ENCODE results near the gene MAGED4. TPM values are rescaled to one million over a fixed set of nuclear protein-coding genes. Genes with fewer than 3 reads are reported as not detected.
"Not testable (repeated sequence)": the region's sequence is repeated elsewhere in the genome, so short reads cannot be mapped to it uniquely, and the experiment has no call there.

Gene MAGED4, protein sequence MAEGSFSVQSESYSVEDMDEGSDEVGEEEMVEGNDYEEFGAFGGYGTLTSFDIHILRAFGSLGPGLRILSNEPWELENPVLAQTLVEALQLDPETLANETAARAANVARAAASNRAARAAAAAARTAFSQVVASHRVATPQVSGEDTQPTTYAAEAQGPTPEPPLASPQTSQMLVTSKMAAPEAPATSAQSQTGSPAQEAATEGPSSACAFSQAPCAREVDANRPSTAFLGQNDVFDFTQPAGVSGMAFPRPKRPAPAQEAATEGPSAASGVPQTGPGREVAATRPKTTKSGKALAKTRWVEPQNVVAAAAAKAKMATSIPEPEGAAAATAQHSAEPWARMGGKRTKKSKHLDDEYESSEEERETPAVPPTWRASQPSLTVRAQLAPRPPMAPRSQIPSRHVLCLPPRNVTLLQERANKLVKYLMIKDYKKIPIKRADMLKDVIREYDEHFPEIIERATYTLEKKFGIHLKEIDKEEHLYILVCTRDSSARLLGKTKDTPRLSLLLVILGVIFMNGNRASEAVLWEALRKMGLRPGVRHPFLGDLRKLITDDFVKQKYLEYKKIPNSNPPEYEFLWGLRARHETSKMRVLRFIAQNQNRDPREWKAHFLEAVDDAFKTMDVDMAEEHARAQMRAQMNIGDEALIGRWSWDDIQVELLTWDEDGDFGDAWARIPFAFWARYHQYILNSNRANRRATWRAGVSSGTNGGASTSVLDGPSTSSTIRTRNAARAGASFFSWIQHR
- total RNA-seq, result not detected

DNA sequence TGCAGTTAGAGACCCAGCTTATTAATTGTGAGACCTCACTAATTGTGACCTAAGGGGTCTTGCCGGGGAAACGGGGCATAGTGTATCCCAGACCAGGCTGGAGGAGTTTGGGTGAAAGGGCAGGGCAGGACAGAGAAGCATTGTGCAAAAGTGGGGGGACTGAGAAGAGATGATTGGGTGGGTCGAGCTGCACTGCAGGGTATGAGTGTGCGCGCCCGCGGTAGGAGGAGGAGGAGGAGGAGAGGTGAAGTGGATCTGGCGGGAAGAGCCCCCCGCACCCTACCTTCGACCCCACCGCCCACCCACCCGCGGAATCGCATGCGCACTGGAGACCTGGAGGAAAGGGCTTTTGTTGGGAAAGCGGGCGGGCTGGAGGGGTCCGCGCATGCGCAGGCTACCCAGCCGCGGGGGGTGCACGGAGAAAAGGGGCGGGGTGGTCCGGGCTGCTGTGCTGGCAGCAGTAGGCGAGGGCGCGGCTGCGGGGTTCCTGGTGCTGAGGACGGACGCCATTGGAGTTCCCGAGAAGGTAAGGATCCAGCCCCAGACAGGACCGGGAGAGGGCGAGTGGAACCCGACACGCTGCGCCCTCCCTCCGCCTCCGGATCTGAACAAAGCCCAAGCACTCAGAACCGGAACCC is at the start of gene MAGED4:
TSS of gene MAGED4 (plus strand) at position 449 of the 638 bp plus-strand sequence. CDS start 1,035 bp downstream, outside the sequence.
- DNase-seq, result not testable (repeated sequence)

GRCh38 chrX:52138830-52139544 is 45.7 kb upstream of the MAGED4 start:
- DNase-seq, result no peak

DNA sequence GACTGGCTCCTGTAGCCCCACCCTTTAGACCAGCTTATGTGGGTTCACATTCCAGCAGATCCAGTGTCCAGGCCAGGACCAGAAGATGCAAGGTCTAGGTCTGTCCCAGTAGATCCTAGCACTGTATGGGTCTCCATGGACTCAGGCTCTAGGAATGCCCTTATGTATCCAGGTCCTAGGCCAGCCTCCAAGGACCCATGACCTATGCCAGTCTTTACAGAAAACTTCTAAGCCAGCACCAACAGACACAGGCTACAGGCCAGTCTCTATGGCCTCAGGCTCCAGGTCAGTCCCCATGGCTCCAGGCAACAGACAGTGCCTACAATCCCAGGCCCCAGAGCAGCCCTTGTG is 45.2 kb upstream of the MAGED4 start:
- DNase-seq, result no peak

GRCh38 chrX:52140020-52140419 is 44.7 kb upstream of the MAGED4 start:
- no peak for DNase-seq

DNA sequence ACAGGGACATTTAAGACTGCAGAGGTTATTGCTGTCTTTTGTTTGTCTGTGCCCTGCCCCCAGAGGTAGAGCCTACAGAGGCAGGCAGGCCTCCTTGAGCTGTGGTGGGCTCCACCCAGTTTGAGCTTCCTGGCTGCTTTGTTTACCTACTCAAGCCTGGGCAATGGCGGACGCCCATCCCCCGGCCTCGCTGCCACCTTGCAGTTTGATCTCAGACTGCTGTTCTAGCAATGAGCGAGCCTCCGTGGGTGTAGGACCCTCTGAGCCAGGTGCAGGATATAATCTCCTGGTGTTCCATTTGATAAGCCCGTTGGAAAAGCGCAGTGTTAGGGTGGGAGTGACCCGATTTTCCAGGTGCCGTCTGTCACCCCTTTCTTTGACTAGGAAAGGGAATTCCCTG is 34.0 kb upstream of the MAGED4 start:
- not testable (repeated sequence) for DNase-seq

DNA sequence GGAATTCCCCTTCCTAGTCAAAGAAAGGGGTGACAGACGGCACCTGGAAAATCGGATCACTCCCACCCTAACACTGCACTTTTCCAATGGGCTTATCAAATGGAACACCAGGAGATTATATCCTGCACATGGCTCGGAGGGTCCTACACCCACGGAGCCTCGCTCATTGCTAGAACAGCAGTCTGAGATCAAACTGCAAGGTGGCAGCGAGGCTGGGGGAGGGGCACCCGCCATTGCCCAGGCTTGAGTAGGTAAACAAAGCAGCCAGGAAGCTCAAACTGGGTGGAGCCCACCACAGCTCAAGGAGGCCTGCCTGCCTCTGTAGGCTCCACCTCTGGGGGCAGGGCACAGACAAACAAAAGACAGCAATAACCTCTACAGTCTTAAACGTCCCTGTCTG is 24.5 kb upstream of the MAGED4 start:
- not testable (repeated sequence) for DNase-seq

DNA sequence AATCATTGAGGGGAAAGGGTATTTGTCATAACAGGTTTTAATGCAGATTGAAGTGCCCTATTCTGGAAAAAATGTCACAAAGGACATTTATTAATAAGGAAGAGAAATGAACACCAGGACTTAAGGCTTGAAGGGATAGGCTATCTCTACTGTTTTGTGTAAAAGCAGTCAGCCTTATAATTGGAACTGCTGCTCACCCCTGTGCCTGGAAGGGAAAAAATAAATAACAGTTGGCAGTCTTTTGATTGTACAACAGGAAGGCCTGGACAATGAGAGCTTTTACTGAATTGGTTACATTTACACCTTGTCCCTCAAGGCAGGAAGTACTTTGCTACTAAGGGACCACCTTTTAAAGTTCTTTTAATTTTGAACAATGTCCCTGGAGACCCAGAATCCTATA is 17.8 kb upstream of the MAGED4 start:
- DNase-seq, result no peak

GRCh38 chrX:52171055-52171454 is 13.6 kb upstream of the MAGED4 start:
- DNase-seq, result not testable (repeated sequence)

DNA sequence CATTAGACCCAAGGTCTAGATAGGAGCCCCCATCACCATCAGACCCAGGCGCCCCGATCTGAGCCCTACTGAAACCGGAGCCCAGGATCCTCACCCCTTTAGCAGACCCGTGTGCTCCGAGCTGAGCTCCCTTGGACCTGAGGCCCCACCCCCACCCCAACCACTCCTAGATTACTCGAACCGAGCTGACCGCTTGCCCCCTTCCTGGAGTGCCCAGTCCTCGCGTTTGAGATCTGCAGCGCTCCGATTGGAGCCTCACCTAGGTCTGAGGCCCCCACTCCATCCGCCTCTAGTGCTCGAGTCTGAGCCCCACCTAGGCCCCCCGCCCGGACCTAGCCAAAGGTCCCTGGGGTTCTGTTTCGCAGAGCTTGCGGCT is 378 bp downstream of the MAGED4 start:
- DNase-seq, result not testable (repeated sequence)

DNA sequence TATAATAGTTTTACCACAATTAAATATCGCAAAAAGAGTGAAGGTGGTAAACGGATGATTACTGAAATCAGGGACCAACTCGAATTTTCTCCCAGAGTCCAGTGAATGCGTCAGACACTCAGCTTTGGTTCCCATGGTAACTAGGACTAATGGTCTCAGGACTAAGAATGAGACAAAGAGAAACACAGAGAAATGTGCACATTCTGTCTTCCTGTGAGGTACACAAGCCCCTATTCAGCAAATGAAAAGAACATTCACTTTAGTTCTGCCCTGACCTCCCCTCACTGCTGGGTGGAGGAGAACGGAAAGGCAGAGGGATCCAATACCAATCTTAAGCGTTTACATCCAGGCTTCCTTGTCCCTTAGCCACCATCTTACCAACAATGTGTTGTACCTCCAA is 26.7 kb downstream of the MAGED4 start:
- DNase-seq, result not testable (repeated sequence)

DNA sequence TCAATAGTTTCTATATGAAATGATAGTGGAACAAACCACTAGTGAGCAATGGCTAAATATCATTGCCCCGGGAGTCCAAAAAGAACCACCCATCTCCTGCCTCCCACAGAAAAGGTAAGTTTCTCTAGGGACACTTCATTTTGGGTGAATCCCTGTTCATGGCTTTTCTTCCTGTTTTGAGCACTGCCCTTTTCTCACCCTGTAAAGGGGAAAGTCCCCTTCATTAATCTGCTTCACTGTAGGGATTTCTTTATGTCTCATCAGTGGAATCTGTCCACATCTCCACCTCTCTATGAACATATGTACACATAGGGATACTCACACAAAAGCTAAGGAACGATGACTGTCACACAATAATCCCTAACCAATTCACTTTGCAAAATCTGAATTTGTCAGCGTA is 28.6 kb downstream of the MAGED4 start:
- no peak for DNase-seq

GRCh38 chrX:52216541-52216940 is 31.9 kb downstream of the MAGED4 start:
- no peak for DNase-seq

DNA sequence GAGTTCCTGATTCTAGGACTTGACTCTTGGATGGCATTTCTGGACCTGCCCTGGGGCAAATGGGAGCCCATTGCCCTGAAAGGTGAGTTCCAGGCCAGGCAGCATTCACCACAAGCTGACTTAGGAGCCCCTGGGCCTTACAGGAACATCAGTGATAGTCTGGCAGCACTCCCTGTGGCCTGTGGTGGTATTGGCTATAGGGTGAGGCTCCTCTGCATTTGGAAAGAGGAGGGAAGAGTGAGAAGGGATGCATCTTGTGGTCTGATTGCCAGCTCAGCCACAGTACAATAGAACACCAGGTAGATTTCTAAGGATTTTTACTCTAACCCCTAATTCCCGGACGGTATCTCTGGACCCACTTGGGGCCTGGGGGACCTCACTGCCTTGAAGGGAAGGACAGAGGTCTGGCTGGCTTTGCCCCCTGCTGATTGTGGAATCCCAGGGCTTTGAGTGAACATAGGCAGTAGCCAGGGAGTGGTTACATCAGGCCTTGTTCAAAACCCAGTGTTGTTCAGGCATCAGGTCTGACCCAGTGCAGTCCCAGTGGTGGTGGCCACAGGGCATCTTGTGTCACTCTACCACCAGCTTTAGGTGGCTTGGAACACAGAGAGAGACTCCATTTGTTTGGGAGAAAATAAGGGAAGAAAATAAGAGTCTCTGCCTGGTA is 32.9 kb downstream of the MAGED4 start:
- no peak for DNase-seq

- no peak for DNase-seq
Observed at GRCh38 chrX:52220936-52221335, 36.2 kb downstream of the MAGED4 start.
